Breast epithelium (tissue), 4 donors: ENCODE results near the gene ZNF234. TPM values are rescaled to one million over a fixed set of nuclear protein-coding genes. Genes with fewer than 3 reads are reported as not detected.
"Not testable (repeated sequence)": the region's sequence is repeated elsewhere in the genome, so short reads cannot be mapped to it uniquely, and the experiment has no call there.

Source experiments
- DNase-seq, 2 donors: peaks; one replicate each; pipeline ENCODE4 v3.0.0-alpha.2; 2019; ENCODE audit warnings: low spot score in 2 of 2
- H3K27ac ChIP-seq, 2 donors: fragments of 200-600 bp; sonication (generic) in 1 of 2; one replicate each; pipeline ENCODE4 v1.5.1; 2016 to 2019; ENCODE audit warnings: mild to moderate bottlenecking in 1 of 2
- H3K27me3 ChIP-seq, 2 donors: fragments of 200-600 bp; sonication (generic) in 1 of 2; one replicate each; pipeline versions ENCODE4 v1.5.1 to v1.6.0; 2017 to 2019; ENCODE audit warnings: control low read depth in 1 of 2, mild to moderate bottlenecking in 1 of 2
- H3K36me3 ChIP-seq: fragments of 200-600 bp; one replicate; pipeline ENCODE4 v1.5.1; 2019
- H3K4me1 ChIP-seq, 2 donors: fragments of 200-600 bp; sonication (generic); one replicate each; pipeline ENCODE4 v1.5.1; 2016 to 2019; ENCODE audit warnings: control low read depth in 1 of 2
- H3K4me3 ChIP-seq, 3 donors: fragments of 200-600 bp; sonication (generic); 1 replicate in 2 of 3; 2 replicates in 1 of 3; pipeline ENCODE4 v1.5.1; 2016 to 2019; ENCODE audit warnings: mild to moderate bottlenecking in 3 of 3, moderate library complexity in 2 of 3
- H3K9me3 ChIP-seq, 2 donors: fragments of 200-600 bp; sonication (generic) in 1 of 2; one replicate each; pipeline ENCODE4 v1.5.1; 2016 to 2019; ENCODE audit warnings: control low read depth in 1 of 2
- CTCF ChIP-seq, 3 donors: fragments of 450-650 bp; IDR thresholded peaks; one replicate each; pipeline ENCODE4 v1.5.1; 2016 to 2017; ENCODE audit warnings: antibody characterized with exemption in 3 of 3, mild to moderate bottlenecking in 3 of 3, moderate library complexity in 3 of 3
- POLR2A ChIP-seq: fragments of 450-650 bp; IDR thresholded peaks from one replicate; pipeline ENCODE4 v1.6.1; 2016; ENCODE audit warnings: antibody characterized with exemption, mild to moderate bottlenecking, moderate library complexity
- POLR2AphosphoS5 ChIP-seq, 3 donors: sonication (generic); formaldehyde crosslinking; IDR thresholded peaks; one replicate each; pipeline ENCODE4 v1.6.1; 2017; ENCODE audit warnings: antibody characterized with exemption in 3 of 3
- intact Hi-C: fragments of 100-400 bp; cut with DNase I; formaldehyde crosslinking; loops from one replicate; pipeline ENCODE4 v1.15.1; 2023; ENCODE audit warnings: low total_unique reads
- total RNA-seq, 3 donors: library from RNA; depleted of rRNA; stranded (reverse); fragments of >200 nt; gene quantifications; one replicate each; pipeline ENCODE4 v1.1.0, GENCODE V29; 2016

ZNF234 gene
- total RNA-seq, 3 donors from 2014 or later = 6.4 to 11.3 (median 8.2) TPM

- no peak overlapping the region for H3K4me3 ChIP-seq
- peaks cover 56 to 69% of the 10 kb centered on the region in 2 donors for H3K9me3 ChIP-seq
- no peaks in the 10 kb centered on the region for H3K27me3 ChIP-seq
- intact Hi-C loops = no loop called here
- peaks cover 10% of the 10 kb centered on the region for H3K36me3 ChIP-seq
- no peak for TF ChIP-seq CTCF (IDR thresholded peaks at IDR 0.05)
- no peak for TF ChIP-seq POLR2AphosphoS5 (IDR thresholded peaks at IDR 0.05)
- no peak for TF ChIP-seq POLR2A
- peaks cover 0 to 8% of the 10 kb centered on the region in 2 donors for H3K4me1 ChIP-seq
- no peak overlapping the region for H3K27ac ChIP-seq
- DNase-seq = no peak
These were observed 31.9 kb upstream of the ZNF234 start for GRCh38 chr19:44109458-44109857.

- no peak for DNase-seq
- peaks cover 39 to 45% of the 10 kb centered on the region in 2 donors for H3K9me3 ChIP-seq
- H3K4me3 ChIP-seq = peak overlapping the region in 2 of 3 donors; percentile 83 to 90
- H3K36me3 ChIP-seq = peaks cover 8% of the 10 kb centered on the region
- H3K27me3 ChIP-seq = no peaks in the 10 kb centered on the region
- no peak overlapping the region for H3K27ac ChIP-seq
- intact Hi-C loops = no loop called here
- no peak for TF ChIP-seq POLR2A
- peaks cover 0 to 8% of the 10 kb centered on the region in 2 donors for H3K4me1 ChIP-seq
These were observed 29.4 kb upstream of the ZNF234 start for GRCh38 chr19:44111910-44112463.

GRCh38 chr19:44112802-44113137, 28.6 kb upstream of the ZNF234 start:
- H3K27me3 ChIP-seq = no peaks in the 10 kb centered on the region
- no peak for DNase-seq
- peaks cover 31 to 37% of the 10 kb centered on the region in 2 donors for H3K9me3 ChIP-seq
- TF ChIP-seq CTCF (IDR thresholded peaks at IDR 0.05) (peak in 1 of 3 donors; percentile 17), POLR2A (no peak), POLR2AphosphoS5 (IDR thresholded peaks at IDR 0.05) (no peak)
- intact Hi-C loops = no loop called here
- peaks cover 5% of the 10 kb centered on the region for H3K36me3 ChIP-seq
- peak overlapping the region in 1 of 2 donors; percentile 59 for H3K27ac ChIP-seq
- peak overlapping the region; percentile 60 to 90 (median 83) for H3K4me3 ChIP-seq
- peaks cover 0 to 8% of the 10 kb centered on the region in 2 donors for H3K4me1 ChIP-seq

GRCh38 chr19:44113138-44113783, 28.1 kb upstream of the ZNF234 start, which contains the start of gene ZNF225:
Gene ZNF225, plus strand, starts transcription at chr19:44113399. Its CDS starts 2,429 bp downstream, at chr19:44115828.
- peak; percentile 92 to 97 for DNase-seq
- H3K9me3 ChIP-seq = peaks cover 27 to 33% of the 10 kb centered on the region in 2 donors
- H3K36me3 ChIP-seq = peaks cover 6% of the 10 kb centered on the region
- intact Hi-C loops = no loop called here
- peaks cover 0 to 8% of the 10 kb centered on the region in 2 donors for H3K4me1 ChIP-seq
- H3K27me3 ChIP-seq = no peaks in the 10 kb centered on the region
- TF ChIP-seq CTCF (IDR thresholded peaks at IDR 0.05) (no peak), POLR2AphosphoS5 (IDR thresholded peaks at IDR 0.05) (peak; percentile 80 to 83 (median 82)), POLR2A (no peak)
- peak within 1 kb of the TSS; percentile 77 to 81 for H3K27ac ChIP-seq
- H3K4me3 ChIP-seq = peak within 1 kb of the TSS; percentile 60 to 90 (median 83)

GRCh38 chr19:44113784-44114390, 27.5 kb upstream of the ZNF234 start:
- DNase-seq = no peak

GRCh38 chr19:44121162-44121561, 20.2 kb upstream of the ZNF234 start:
- H3K27me3 ChIP-seq, H3K27ac ChIP-seq, DNase-seq, H3K4me1 ChIP-seq, H3K4me3 ChIP-seq, intact Hi-C loops: not testable (repeated sequence)
- peaks cover 15% of the 10 kb centered on the region for H3K36me3 ChIP-seq
- H3K9me3 ChIP-seq = peaks cover 41 to 64% of the 10 kb centered on the region in 2 donors

More at GRCh38 chr19:44113784-44114390, 27.5 kb upstream of the ZNF234 start:
- Histone ChIP-seq H3K36me3 (peaks cover 9% of the 10 kb centered on the region), H3K9me3 (peaks cover 26% of the 10 kb centered on the region in 2 donors), H3K4me3 (peak overlapping the region; percentile 60 to 90 (median 83)), H3K27me3 (no peaks in the 10 kb centered on the region), H3K4me1 (peaks cover 0 to 8% of the 10 kb centered on the region in 2 donors), H3K27ac (peak overlapping the region; percentile 77 to 81)
- no peak for TF ChIP-seq POLR2A
- intact Hi-C loops = no loop called here
